ENCODE measurements around the gene HHIP.

HHIP gene

DNA sequence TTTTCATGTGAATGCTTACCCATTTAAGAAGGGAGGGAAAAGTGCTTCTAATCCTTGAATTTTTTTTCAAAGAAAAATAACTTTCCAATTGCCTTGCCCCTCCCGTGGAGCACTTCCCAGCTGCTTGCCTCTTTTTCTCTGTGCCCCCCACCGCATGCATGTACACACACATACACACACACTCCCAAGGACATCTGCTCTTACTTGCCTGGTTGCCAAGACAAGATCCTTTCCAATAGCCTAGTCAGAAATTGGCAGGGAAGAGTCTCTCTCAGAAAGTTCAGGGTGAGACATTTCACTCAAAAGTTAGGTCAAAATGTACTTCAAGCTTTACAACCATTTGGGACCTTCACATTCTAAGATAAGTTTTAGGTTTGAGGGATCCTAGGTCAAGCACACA, 10.9 kb downstream of the HHIP start:
- DNase-seq (ENCODE audit: low read depth, low spot score): no peak

DNA sequence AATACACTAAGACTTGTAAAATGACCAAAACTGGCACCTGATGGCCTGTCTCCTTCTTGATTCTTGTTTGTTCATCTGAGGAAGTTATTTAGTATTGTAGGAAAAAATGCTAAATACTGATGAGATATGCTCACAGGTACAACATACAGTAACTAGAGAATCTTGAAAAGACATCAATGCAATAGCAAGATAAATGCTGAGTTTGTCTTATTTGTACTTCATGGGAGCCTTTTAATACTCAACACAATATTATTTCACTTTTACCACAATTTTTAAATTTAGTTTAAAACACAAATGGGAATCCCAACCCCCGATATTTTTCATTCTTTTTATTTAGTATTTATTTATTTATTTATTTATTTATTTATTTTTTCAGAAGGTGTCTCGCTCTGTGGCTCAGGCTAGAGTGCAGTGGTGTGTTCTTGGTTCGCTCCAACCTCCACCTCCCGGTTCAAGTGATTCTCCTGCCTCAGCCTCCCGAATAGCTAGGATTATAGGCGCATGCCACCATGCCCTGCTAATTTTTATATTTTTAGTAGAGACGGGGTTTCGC, 12.1 kb downstream of the HHIP start:
- no peak for DNase-seq (ENCODE audit: low read depth, low spot score)

DNA sequence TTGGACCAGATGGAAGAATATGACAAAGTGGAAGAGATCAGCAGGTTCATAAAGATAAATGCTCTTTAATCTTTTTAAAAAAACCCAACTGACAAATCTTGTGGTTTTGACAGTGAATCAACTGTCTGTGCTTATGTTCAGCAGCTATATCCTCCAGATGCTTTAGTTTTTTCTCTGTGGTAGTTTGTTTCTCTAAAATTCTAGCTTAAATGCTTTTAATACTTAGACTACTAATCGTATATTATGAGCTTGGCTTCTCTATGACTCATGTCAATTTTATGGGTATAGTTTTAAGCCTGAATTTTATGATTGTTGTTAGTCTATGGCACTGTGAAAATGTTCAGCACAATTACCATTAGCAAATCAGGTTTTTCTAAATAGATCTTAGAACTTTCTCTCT, 12.9 kb downstream of the HHIP start:
- DNase-seq (ENCODE audit: low read depth, low spot score): no peak

DNA sequence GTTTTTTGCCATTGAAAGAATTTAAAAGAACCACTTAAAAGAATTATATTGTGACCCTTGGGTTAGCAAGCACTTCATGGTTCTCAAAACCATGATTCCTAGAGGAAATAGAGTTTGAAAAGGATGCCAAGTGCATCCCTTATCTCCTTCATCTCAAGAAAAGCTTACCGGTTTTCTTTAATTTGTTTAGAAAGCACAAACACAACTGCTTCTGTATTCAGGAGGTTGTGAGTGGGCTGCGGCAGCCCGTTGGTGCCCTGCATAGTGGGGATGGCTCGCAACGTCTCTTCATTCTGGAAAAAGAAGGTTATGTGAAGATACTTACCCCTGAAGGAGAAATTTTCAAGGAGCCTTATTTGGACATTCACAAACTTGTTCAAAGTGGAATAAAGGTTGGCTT, 13.5 kb downstream of the HHIP start:
- DNase-seq (ENCODE audit: low read depth, low spot score): no peak

DNA sequence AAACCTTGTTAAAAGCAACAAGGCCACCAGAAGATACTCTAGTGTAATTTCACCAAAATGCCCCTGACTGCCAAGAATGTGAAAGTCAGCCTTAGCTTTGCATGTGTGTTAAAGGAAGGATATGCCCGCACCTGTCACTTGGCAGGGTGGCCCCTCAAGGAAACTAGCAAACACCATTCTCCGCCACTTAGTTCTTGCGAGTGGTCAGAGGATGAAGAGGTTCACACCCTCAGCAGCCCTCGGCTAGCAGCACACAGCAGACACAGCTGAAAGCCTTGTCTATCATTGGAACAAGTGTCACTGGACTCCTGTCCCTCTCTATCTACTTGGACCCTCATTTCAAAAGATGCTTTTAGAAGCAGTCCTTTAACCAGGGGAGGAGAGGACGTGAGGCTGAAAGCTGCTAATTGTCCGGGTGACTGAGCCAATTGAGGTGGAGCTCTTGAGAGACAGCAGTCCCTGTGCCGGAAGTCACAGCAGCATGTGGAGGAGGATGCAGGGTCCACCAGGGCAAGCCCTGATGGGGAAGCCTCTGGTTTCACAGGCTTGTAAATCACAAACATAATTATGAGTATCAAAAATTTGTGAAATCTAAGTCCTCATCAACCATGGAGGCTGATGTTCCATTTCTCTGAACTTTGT, 18.0 kb downstream of the HHIP start:
- no peak for DNase-seq (ENCODE audit: low read depth, low spot score)

DNA sequence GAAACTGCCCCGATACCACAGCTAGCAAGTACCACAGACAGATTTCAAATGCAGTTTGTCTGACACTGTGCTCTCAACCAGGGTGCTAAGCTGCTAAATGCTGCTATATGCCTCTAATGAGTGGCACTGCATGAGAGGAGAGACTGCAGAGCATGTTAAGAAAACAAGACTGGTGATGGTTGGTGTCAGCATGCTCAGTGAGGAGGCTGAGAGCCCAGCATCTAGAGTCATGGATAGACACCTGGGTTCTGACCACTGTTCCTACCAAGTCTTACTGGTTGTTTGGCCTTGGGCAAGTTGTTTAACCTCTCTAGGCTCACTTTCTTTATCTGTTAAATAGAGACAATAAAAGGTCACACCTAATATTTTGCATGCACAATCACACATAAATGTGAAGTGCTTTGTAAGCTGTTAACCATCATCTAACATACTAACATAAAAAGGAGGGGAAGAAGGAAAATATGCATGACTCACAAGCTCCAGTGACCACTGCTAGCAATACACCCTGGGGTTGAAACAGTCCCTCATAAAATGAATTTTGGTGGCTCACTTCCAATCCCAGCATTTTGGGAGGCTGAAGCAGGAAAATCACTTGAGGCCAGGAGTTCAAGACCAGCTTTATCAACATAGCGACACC, 20.7 kb downstream of the HHIP start:
- no peak for DNase-seq (ENCODE audit: low read depth, low spot score)

DNA sequence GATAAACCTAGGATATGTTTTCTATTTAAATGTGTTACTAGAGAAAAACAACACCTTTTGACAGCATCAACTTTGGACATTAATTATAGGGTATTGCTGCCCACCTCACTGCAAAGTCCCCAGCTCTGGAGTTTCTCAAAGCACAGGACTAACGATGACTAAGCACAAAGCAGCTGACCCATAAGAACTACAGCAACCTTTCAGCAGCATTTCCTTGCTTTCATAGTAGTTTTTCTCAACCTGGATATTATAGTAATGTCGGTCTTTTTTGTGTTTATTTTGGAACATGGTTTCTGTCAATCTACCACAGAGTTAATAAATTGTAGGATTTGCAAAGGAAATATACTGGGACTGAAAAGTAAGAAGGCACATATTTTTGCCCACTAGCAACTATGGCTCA, 21.5 kb downstream of the HHIP start:
- DNase-seq (ENCODE audit: low read depth, low spot score): no peak

DNA sequence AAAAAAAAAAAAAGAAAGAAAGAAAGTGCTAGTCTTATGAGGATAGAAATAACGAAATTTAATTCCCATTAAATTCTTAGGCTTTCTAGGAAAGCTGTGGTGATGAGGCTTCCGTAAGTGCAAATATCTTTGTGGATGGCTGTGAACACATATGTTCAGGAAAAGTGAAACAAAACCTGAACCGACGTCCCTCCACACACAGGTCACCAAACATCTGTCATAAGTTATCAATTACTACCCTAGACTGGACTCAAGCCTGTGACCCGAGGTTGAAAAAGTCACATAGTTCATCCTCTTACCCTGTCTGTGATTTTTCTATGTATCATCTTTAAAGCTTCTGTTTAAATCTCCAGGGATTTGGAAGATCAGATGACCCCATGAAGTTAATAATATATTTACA, 24.8 kb downstream of the HHIP start:
- DNase-seq (ENCODE audit: low read depth, low spot score): no peak

DNA sequence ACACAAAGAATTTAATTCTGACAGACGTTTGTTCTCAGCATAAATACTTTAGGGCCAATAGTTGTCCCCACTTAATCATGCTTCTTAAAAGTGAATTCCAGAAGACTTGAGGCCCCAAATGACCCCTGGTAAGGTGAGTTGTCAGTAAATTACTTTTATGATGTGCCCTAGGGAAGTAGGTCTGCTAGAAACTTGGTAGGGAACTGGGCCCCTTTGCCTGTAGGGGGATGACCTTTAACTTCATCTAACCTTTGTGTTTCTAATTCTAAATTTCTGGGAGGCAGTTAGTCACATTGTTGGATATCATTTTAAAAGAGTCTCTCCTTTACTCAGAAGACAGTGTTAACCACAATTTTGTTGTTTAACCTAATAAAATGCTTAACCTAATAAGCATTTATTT, 28.8 kb downstream of the HHIP start:
- DNase-seq (ENCODE audit: low read depth, low spot score): no peak

DNA sequence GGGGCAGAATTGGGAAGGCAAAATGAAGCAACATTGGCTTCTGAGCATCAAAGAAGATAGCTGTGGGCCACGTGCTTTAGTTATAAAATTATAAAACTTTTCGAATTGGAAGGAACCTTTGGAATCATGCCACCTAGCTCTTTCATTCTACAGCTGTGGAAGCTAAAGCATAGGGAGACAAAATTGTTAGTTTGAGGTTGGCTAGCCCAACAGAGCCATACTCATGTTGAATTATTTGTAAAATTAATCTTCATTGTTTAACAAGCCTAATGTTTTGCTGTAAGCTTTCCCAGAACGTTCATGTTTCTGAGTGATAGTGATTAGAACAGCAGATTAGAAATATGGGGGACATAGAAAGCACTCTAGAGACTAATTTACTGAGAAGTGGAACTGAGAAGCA, 35.9 kb downstream of the HHIP start:
- no peak for DNase-seq (ENCODE audit: low read depth, low spot score)

DNA sequence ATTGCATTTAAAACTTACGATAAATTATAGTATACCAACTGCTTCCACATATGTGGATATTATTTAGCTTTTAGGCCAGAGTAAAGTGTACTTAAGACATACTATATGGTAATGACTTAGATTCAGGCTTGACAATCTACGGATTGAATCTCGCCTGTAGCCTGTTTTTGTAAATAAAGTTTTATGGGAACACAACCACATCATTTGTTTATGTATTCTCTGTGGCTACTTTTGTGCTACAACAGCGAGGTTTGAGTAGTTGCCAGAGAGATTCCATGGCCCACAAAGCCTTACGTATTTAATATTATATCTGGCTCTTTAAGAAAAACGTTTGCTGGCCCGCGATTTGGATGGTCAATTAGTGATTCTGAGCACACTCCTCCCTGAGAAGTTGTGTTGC, 37.6 kb downstream of the HHIP start:
- DNase-seq (ENCODE audit: low read depth, low spot score): no peak

DNA sequence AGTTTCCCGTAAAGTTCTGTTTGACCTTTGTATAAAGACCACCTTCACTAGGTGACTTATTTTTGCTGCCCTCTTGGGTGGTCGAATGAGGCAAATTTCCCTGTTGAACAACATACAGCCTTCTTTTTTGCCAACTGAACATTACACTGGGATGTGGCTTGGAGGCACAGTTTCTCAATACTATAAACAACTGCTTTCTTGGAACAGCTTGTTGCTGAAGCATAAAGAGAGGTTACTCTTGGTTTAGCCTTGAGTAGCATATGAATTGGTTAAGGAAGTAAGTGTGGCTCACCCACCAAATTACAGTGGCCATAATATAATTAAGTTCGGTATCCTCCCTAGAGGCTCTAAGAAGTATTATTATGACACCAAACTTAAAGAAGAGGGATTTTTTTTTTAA, 40.0 kb downstream of the HHIP start:
- no peak for DNase-seq (ENCODE audit: low read depth, low spot score)

DNA sequence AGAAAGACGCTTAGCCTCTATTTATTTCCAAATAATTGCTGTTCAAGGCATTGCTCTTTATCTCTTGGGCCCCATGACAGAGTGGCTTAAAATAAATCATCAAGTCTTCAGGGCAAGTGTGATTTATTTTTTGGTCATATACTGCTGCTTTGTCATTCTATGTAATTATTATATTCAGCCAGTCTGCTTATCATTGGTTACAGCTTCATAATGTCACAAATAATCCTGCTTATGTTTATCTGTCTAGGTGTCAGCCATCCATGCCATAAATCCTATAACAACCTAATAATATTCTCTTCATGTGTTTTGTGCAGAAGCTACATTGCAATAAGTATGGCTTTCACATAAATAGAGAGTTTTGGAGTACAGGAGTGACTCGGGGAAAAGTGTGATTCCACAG, 41.0 kb downstream of the HHIP start:
- DNase-seq (ENCODE audit: low read depth, low spot score): no peak

DNA sequence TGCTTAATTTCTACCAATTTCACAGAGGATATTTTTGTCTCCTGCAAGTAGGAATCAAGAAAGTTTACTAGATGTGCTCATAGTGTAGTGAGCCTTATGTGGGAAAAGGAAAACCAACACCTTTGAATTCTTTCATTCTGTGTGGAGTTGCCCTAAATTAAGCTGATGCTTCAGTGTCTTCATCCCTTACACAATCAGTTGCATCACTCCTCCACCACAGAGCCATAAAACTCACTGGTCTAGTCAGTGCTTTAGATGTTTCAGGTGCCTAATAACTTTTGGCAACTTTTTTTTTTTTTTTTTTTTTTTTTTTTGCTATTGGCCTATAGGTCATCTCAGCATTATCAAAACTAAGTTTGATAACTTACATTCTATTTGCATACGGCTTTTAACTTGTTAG, 41.5 kb downstream of the HHIP start:
- DNase-seq (ENCODE audit: low read depth, low spot score): no peak

DNA sequence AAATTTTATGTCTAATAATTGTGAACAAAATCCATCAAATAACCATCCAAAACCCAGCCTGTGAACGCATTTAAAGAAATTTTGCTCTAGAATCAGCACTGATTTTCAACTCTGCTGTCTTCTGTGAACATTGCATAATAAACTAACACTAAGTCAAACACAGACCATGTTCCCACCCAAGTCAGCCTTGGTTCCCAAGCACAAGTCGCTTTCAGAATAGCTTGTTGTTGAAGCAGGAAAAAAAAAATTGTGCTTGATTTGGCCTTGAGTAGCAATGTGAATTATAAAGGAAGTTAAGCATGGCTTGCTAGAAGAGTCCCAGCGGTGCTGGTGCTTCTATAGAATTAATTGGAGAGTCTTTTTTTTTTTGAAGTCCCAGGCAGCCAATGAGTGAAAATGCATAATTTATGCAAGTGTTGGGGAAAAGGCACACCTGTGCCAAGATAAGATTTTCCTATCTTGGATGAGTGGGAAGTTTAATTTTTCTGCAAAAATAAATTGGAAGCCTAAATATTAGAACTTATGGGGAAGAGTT, 42.1 kb downstream of the HHIP start:
- no peak for DNase-seq (ENCODE audit: low read depth, low spot score)

DNA sequence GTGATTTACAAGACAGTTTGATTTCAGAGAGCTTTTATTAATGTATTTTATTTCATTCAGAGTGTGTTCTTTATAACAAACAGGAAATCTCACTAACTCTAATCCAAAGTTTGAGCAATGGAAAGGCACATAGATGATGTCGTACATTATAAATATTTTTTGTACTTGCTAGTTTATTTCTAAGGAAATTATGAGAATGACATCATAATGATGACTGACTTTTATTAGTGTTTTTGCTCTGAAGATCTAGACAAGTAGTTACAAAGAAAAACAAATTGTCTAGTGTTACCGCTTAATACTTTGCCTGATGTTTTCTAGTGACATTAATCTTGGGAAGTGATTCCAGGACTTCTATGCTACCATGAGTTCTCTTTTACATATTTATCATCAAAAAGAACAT, 43.2 kb downstream of the HHIP start:
- DNase-seq (ENCODE audit: low read depth, low spot score): no peak

DNA sequence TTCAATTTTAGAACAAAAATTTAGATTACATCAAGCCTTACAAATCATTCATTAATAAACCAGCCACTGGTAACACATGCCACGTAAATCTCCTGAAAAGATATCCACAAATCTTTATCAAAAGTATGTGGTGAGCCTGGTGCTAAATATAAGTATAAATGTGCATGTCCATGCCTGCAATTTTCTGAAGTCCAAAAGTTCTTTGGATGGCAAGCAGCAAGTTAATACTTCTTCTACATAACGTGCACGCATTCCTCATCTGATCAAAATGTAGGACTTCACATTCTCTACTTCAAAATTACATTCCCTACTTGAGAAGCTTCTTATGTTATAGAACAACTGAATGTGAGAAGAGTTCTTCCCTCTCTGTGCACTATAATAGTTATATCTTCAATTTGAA, 49.8 kb downstream of the HHIP start:
- no peak for DNase-seq (ENCODE audit: low read depth, low spot score)

DNA sequence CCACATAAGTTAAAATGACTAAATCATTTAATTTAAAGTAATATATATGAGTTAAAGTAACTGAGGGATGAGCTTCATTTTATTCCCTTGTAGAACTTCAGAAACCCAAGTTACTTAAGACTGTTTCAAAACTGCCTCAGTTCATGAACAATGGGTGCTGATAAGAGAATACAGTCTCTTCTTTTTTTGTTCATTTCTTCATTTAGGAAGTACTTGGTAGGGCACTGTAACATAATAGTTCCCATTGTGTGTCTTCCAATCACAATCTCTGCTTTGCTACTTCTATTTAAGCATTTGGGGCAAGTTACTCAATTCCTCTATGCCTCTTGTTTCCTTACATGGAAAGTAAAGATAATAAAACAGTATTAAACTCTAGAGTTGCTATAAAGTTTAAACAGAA, 50.4 kb downstream of the HHIP start:
- no peak for DNase-seq (ENCODE audit: low read depth, low spot score)

DNA sequence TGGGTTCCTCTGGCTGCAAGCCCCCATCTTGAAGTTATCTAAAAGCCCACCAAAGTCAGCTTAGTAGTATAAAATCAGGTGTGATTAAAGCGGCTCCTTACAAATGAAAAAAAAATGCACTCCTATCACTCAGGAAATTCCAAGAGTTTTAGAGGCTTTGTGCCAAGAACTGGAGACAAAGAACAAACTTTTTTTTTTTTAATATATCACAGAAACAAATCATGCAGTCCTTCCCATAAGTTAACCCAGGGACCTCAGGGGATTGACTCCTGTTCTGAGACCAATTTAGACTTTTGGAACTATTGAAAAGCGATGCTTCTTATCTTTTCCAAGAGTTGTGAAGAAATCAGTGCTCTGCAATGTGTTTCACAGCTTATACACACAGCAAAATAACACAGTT, 53.6 kb downstream of the HHIP start:
- no peak for DNase-seq (ENCODE audit: low read depth, low spot score)

DNA sequence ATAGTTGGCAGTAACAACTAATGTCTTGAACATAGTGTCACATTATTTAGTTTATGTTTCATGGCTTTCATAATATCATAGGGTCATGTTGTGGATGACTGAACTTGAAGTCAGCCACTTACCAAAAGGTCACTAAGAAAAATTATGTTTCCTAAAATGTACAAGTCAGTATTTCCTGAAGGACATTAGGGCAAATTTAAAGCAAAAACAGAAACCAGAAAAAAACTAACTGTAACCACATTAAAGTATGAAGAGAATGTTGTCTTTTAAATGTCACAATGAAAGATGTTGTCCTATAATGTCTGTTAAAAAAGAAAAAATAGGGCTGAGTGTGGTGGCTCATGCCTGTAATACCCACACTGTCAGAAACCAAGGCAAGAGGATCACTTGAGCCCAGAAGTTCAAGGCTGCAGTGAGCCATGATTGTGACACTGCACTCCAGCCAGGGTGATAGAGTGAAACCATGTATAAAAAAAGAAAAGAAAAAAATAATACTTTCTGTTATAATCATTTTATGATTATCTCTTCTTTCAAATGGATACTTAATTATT, 55.8 kb downstream of the HHIP start:
- DNase-seq (ENCODE audit: low read depth, low spot score): no peak

DNA sequence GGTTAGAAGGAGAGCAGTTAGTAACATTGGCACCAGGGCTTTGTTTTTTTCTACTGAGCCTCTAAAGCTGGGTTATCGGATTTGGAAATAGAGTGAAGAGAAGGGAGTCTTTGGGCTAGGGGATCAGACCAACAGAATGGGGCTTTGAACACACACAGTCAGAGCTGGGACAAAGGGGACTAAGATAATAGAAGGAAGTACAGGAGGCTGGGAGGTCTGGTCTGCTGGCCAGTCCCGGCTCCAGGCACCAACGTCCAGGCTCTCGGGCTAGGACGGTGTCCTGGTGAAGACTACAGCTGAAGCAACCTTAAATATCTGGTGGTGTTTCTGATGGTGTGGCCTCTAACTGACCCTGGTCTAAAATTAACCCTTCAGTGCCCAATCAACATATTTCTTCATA, 57.5 kb downstream of the HHIP start:
- DNase-seq (ENCODE audit: low read depth, low spot score): no peak

DNA sequence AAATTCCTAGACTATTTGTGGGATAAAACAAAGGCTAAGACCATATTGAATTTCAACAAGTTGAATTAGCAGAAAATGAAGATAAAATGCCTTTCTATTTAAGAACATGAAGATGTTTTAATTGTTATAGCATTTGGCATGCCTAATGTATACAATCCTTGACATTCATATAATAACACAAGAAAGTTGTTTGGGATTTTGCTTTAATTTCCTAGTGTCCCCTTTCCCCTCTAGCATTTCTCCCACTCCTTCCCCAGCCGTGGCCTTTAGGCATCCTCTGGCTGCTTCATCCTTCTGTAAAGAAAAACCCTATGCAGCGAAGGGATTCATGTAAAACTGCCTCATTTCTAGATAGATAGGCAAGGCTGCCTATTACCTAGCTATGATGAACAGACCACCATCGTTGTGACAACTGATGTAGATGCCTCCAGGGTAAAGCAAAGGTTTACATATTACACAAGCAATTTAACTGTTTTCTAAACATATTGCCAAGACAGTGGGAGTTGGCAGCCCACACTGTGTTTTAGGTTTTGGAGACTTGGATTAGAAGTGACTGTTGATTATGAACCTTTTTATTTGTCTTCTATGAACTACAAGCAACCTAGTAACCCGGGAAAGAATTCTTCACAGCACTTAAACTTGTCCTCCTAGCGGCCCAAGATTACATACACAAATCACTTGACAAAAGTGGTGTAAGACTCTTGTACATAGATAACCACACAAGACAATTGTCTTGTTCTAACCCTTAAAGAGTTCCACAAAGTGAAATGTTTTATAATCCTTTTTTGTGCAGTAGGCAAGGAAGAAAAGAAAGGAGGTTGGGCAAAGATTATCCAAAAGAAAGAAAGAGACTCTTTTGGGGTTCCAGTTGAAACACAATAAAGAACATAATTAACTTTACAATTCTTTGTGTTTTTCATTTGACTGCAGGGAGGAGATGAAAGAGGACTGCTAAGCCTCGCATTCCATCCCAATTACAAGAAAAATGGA, 59.9 kb downstream of the HHIP start:
- DNase-seq (ENCODE audit: low read depth, low spot score): no peak

All from smooth muscle cell of the brain vasculature (primary cell).